Measurements from ENCODE around the gene DLG2.

GRCh38 chr11:83571302-83571701 is 2055.8 kb downstream of the DLG2 start:
- TF ChIP-seq CTCF (IDR thresholded peaks at IDR 0.05; ENCODE audit: low read depth, low read length, poor library complexity, severe bottlenecking) (no peak), EZH2phosphoT487 (IDR thresholded peaks at IDR 0.05; ENCODE audit: borderline replicate concordance, low read length) (no peak)

Data from DOHH2 (cell line).